HG03039 (cell line): ENCODE results near the gene RAI1.

Experiments
- ATAC-seq: cut with Tn5 transposase; IDR thresholded peaks from one replicate; pipeline ENCODE4 v1.9.1; 2021; ENCODE audit warnings: mild to moderate bottlenecking, moderate library complexity; ENCODE audit not compliant: unreplicated experiment

Gene RAI1

GRCh38 chr17:17840751-17841591 is 159.7 kb downstream of the RAI1 start:
- ATAC-seq: no peak

- ATAC-seq: no peak
These were observed 160.4 kb downstream of the RAI1 start for GRCh38 chr17:17841601-17842025.

GRCh38 chr17:17842111-17842876 is 161.0 kb downstream of the RAI1 start:
- no peak for ATAC-seq

DNA sequence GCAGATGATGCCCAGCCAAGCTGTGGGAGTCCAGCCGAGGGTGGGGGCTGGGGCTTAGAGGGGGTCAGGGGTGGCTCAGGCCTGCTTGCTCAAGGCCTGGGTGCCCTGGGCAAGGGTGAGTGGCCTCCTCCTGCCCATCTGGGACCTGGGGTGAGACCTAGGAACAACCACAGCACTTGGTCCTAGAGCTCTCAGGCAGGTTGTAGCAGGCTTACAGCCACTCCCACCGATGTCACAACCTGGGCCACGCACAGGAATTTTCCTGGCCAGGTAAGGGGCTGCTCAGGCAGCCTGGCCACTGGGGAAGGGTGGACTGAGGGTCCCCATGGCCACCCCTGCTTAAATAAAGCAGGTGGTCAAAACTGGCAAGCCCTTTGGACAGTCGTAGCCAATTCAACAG is 161.8 kb downstream of the RAI1 start:
- no peak for ATAC-seq

DNA sequence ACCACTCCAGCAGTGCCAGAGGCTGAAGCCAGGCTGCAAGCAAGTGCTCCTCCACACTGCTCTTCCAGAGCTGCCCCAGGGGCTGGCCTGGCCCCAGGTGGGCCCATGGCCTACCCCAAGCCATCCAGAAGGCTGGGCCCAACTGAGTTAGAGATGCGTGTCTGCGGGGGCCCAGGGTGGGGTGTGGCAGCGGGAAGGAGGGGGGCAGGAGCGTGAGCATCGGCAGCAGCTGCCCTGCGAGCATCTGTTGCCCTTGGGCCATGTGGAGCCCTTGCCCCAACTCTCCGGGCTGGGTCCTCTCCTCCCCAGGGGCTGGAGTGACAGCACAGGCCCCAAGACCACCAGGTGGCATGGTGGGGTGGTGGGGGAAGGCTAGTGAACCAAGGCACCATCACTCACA is 162.8 kb downstream of the RAI1 start:
- ATAC-seq: no peak

DNA sequence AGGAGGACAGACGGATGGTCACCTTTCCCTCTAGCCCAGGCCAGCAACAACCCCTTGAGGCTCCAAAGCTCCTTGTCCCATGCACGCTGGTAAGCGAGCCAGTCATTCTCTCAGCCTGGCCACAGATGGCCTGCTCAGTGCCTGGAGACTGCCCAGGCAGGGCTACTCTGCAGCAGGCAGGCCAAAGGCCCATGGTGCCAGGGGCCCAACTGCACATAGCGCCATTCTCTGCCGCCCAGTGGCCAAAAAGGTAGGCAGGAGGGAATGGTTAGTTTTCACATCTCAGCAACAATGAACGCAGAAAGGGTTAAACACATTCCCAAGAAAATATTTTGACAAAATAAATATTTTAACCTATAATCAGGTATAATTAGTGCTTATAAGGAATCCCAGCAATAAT is 163.2 kb downstream of the RAI1 start:
- no peak for ATAC-seq

- no peak for ATAC-seq
These were observed 164.0 kb downstream of the RAI1 start for GRCh38 chr17:17845046-17845775.

- no peak for ATAC-seq
These were observed 164.7 kb downstream of the RAI1 start for GRCh38 chr17:17846003-17846402.

DNA sequence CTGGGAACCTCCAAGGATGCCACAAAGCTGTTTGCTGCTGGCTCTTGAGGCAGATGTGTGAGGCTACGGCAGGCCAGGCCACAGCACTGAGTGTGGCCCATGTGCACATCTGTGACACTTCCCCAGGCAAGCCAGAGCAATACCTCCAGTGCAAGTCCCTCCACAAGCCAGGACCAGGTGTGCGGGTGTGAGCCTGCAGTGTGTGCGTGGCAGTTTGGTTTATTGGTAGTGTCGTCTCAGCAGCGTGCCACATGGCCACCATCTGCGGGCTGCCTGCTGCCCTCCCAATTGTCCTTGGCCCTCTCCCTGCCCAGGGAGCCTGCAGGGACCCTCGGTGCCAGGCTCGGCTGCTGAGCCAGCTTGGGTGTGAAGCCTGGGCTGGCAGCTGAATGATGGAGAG is 165.4 kb downstream of the RAI1 start:
- ATAC-seq: no peak

DNA sequence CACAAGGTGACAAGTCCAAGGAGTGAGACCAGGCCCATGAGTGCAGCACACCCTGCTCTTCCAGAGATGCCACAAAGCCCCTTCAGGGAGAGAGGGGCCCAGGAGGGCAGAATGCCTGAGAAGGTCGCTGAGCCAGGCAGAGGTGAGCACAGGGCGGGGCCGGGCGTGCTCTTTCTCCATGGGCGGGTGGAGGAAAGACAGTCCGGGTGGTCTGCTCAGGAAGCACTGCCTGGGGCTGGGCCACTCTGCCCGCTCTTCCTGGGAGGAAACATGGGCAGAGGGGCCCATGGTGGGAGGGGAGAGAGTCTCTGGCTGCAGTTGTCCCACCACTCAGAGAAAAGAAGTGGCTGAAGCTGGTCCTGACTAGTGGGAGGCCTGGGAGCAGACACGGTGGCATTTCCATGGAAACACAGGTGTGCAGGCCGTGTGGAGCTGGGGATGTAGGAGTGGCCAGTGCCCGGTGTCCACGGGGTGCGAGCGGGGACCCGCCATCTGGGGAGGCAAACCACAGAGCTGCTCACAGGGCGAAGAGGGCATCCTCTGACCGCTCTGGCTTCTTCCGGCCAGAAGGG is 165.9 kb downstream of the RAI1 start:
- ATAC-seq: no peak

DNA sequence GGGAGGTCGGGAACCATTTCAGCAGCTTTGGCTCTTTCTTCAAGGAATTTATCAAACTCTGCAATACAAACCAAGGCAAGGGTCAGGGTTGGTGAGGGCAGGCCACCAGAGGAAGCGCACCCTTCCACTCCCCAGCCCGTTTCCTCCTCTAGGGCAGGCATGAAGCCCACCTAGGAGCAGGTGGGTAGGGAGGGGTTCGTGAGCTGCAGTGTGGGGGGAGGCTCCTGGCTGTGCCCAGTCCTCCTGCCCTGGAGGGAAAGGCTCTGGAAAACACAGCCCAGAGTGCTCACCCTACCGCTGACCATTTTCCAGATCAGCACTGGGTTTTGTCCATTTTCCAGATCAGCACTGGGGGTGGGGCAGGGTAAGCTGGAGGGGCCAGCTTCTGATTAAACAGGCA is 166.5 kb downstream of the RAI1 start:
- ATAC-seq: no peak

DNA sequence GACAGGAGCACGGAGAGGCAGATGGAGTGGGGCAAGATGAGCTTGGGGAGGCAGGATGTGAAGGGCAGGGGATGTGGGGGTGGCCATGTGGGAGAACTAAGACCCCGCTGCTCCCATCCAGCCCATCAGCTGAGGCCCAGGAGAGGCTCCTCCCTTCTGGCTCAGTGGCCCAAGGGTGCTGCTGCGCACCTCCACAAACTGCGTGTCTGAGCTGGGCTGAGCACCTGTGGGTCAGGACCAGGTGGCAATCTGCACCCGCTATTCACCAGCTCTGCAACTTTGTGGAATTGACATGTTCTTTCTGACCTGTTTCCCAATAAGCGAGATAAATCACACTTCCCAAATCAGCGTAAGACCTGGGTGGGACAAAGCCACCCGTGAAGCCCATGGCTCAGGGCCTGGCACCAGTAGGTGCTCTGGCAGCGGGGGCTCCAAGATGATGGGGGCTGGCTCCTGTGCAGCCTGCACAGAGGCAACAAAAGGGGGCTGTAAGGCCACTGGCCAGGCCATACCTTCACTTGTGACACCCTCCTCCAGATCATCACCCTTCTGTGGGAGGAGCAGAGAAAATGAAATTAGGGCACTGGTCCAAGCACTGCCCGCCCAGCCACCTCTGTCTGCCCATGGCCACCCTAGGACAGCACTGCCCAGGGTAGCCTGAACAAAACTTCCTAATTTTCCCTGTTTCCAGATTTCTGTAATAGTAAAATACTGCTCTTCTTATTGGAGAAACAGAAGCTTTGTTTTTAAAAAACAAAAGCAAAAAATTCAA is 167.2 kb downstream of the RAI1 start:
- ATAC-seq: no peak

DNA sequence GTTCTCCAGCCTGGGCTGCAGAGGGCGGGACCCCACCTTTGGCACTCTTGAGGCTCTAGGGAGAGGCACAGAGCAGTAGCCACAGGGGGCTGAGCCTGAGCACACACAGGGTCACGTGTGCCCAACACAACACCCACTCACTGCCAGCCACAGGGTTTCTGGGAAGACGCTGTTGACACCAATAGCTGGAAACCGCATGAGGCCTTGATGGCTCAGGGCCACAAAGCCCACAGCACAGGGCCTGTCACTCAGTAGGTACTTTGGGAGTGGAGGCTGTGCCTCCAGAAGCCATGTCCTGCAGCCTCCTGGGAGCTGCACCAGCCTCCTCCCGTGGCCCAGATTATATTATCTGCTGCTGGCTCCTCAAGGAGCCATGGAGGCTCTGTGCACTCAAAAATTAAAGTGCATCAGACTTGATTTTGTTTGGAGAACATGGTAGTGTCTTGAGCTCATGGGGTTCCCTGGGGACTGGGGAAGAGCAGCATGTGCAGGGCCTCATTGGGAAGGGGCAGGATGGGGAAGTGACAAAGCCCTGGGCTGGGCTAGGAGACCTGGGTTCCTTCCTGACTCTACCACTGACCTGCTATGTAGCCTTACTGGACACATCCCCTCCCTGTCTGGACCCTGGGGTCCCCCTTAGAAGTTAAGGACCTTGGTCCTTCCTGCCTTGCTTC is 168.0 kb downstream of the RAI1 start:
- peak; percentile 41 for ATAC-seq

DNA sequence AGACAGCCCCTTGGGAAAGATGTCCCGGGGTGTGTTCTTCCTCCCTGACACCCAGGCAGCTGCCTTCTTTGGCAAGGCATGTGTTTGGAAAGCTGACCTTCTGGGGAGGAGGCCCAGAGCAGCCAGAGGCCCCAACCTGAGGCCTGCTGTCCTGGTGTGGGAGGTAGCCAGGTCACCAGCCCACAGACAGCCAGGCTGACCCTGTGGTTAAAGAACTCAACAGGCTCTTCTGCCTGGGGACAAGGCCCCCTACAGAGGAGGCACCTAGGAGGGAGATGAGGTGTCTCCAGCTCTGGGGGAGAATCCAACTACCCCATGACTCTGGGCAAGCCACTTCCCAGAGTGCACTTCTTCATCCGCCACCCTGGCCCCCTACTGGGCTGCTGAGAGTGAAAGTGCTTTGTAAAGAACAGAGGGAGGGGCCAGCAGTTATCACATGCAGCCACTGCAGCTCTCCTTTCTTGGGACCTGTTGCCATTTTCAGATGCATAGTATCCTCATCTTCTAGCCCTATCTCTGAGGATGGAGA is 168.7 kb downstream of the RAI1 start:
- ATAC-seq: no peak

GRCh38 chr17:17851103-17852002 is 170.1 kb downstream of the RAI1 start:
- ATAC-seq: no peak

GRCh38 chr17:17852930-17853329 is 171.7 kb downstream of the RAI1 start:
- no peak for ATAC-seq

- no peak for ATAC-seq
These were observed 172.7 kb downstream of the RAI1 start for GRCh38 chr17:17853811-17854447.

DNA sequence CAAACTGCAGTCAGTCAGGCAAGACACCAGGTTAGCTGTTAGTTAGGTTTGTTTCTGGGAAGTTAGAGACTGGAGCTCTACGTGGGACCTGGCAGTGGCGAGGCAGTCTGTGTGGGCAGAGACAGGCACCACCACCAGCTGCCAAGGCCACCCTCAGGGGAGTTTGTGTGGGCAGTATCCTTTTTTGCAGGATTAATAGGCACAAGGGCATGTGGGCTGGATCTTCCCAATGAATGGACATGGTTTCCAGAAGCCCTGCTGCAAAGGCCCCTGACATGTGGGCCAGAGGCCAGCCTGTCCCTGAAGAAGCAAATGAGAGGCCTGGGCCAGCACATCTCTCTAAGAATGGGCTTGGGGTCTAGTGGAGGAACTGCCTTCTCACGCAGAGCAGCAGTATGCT is 174.7 kb downstream of the RAI1 start:
- ATAC-seq: no peak
